Naive thymus-derived CD8-positive, alpha-beta T cell (primary cell): ENCODE measurements around the gene FER. TPM values are rescaled to one million over a fixed set of nuclear protein-coding genes. Genes with fewer than 3 reads are reported as not detected.
"Not testable (repeated sequence)": the region's sequence is repeated elsewhere in the genome, so short reads cannot be mapped to it uniquely, and the experiment has no call there.

Source experiments
- ATAC-seq, 2 donors: fragments of 150-1000 bp; cut with Tn5 transposase in 1 of 2; sonication (Bioruptor Pico), chemical (Tn5 transposase) in 1 of 2; 1 replicate in 1 of 2; 2 replicates in 1 of 2; pipeline ENCODE4 v1.10.0; 2021; ENCODE audit warnings: mild to moderate bottlenecking in 2 of 2, moderate library complexity in 2 of 2
- POLR2A ChIA-PET: fragments of 350-600 bp; sonication (Branson Sonifier 250); formaldehyde crosslinking; loops from one replicate; lab custom pipeline; 2021; ENCODE audit warnings: antibody characterized with exemption; lab: Charles Lee
- DNase-seq, 10 donors: peaks; one replicate each; pipeline versions ENCODE4 v3.0.0 to v3.0.0-alpha.2; 2020 to 2022
- H3K27ac Mint-ChIP-seq, 10 donors: one replicate each; pipeline ENCODE4 v1.8.0; 2020 to 2022; ENCODE audit warnings: mild to moderate bottlenecking in 10 of 10, mixed read lengths in 10 of 10, moderate library complexity in 4 of 10, inconsistent platforms in 1 of 10
- H3K27me3 Mint-ChIP-seq, 5 donors: one replicate each; pipeline ENCODE4 v1.8.0; 2021 to 2022; ENCODE audit warnings: mixed read lengths in 5 of 5
- H3K36me3 Mint-ChIP-seq, 3 donors: one replicate each; pipeline ENCODE4 v1.8.0; 2020 to 2022; ENCODE audit warnings: mixed read lengths in 3 of 3, mild to moderate bottlenecking in 2 of 3, inconsistent platforms in 1 of 3
- H3K4me1 Mint-ChIP-seq, 4 donors: one replicate each; pipeline ENCODE4 v1.8.0; 2021 to 2022; ENCODE audit warnings: mixed read lengths in 4 of 4
- H3K4me3 Mint-ChIP-seq, 10 donors: one replicate each; pipeline ENCODE4 v1.8.0; 2020 to 2022; ENCODE audit warnings: mild to moderate bottlenecking in 10 of 10, mixed read lengths in 10 of 10, moderate library complexity in 6 of 10, inconsistent platforms in 1 of 10
- H3K9me3 Mint-ChIP-seq, 9 donors: one replicate each; pipeline ENCODE4 v1.8.0; 2020 to 2022; ENCODE audit warnings: mixed read lengths in 9 of 9, mild to moderate bottlenecking in 3 of 9, inconsistent platforms in 1 of 9, moderate library complexity in 1 of 9
- polyA plus RNA-seq, 3 donors: library from polyadenylated mRNA; unstranded; fragments of 300-500 nt; fragmentation: Illumina TruSeq; gene quantifications; one replicate each; pipeline ENCODE4 v1.2.3, GENCODE V29; 2021
- total RNA-seq, 8 experiments: library from RNA in 2 of 8; stranded (reverse) in 2 of 8; gene quantifications; one replicate each; pipeline ENCODE4 v1.2.3 and lab custom pipeline; 2021 to 2026

Gene FER
- total and polyA plus RNA-seq, 5 experiments from 2014 or later: 8.8 to 15.0 (median 11.4) TPM

GRCh38 chr5:109041317-109041716, 293.6 kb downstream of the FER start:
- peaks cover 0 to 5% (median 3%) of the 10 kb centered on the region in 3 donors for H3K36me3 Mint-ChIP-seq
- ATAC-seq: no peak
- no peaks in the 10 kb centered on the region for H3K27me3 Mint-ChIP-seq
- H3K27ac Mint-ChIP-seq: no peak overlapping the region
- no peaks in the 10 kb centered on the region for H3K4me1 Mint-ChIP-seq
- no peaks in the 10 kb centered on the region for H3K9me3 Mint-ChIP-seq
- no peak overlapping the region for H3K4me3 Mint-ChIP-seq
- DNase-seq: no peak
- POLR2A ChIA-PET: no interaction called here

GRCh38 chr5:109045710-109046109, 298.0 kb downstream of the FER start:
- no peaks in the 10 kb centered on the region for H3K4me1 Mint-ChIP-seq
- POLR2A ChIA-PET: no interaction called here
- H3K36me3 Mint-ChIP-seq: peaks cover 0 to 18% (median 6%) of the 10 kb centered on the region in 3 donors
- H3K27me3 Mint-ChIP-seq: no peaks in the 10 kb centered on the region
- DNase-seq: no peak
- no peaks in the 10 kb centered on the region for H3K9me3 Mint-ChIP-seq
- H3K27ac Mint-ChIP-seq: no peak overlapping the region
- no peak overlapping the region for H3K4me3 Mint-ChIP-seq
- no peak for ATAC-seq

GRCh38 chr5:109049565-109049964, 301.9 kb downstream of the FER start:
- peaks cover 16 to 41% (median 21%) of the 10 kb centered on the region in 3 donors for H3K36me3 Mint-ChIP-seq
- no peaks in the 10 kb centered on the region for H3K4me1 Mint-ChIP-seq
- ATAC-seq: no peak
- POLR2A ChIA-PET: no interaction called here
- DNase-seq: no peak
- no peaks in the 10 kb centered on the region for H3K9me3 Mint-ChIP-seq
- no peaks in the 10 kb centered on the region for H3K27me3 Mint-ChIP-seq
- no peak overlapping the region for H3K27ac Mint-ChIP-seq
- H3K4me3 Mint-ChIP-seq: no peak overlapping the region

- H3K9me3 Mint-ChIP-seq, H3K4me1 Mint-ChIP-seq, ATAC-seq, DNase-seq, POLR2A ChIA-PET, H3K4me3 Mint-ChIP-seq, H3K27ac Mint-ChIP-seq, H3K27me3 Mint-ChIP-seq: not testable (repeated sequence)
- H3K36me3 Mint-ChIP-seq: peaks cover 16 to 40% (median 21%) of the 10 kb centered on the region in 3 donors
Measured at GRCh38 chr5:109050321-109050720, 302.6 kb downstream of the FER start.

GRCh38 chr5:109052216-109052615, 304.5 kb downstream of the FER start:
- H3K4me3 Mint-ChIP-seq, H3K27me3 Mint-ChIP-seq, H3K27ac Mint-ChIP-seq, DNase-seq, ATAC-seq, H3K4me1 Mint-ChIP-seq, H3K9me3 Mint-ChIP-seq, POLR2A ChIA-PET: not testable (repeated sequence)
- H3K36me3 Mint-ChIP-seq: peaks cover 15 to 40% (median 16%) of the 10 kb centered on the region in 3 donors

- DNase-seq: no peak
- no peak for ATAC-seq
- H3K4me3 Mint-ChIP-seq: no peak overlapping the region
- H3K27ac Mint-ChIP-seq: no peak overlapping the region
- peaks cover 16 to 41% (median 17%) of the 10 kb centered on the region in 3 donors for H3K36me3 Mint-ChIP-seq
- H3K9me3 Mint-ChIP-seq: peaks cover 0 to 3% (median 0%) of the 10 kb centered on the region in 9 donors
- no peaks in the 10 kb centered on the region for H3K4me1 Mint-ChIP-seq
- no peaks in the 10 kb centered on the region for H3K27me3 Mint-ChIP-seq
- POLR2A ChIA-PET: no interaction called here
Measured at GRCh38 chr5:109053995-109054417, 306.3 kb downstream of the FER start.

GRCh38 chr5:109060378-109061025, 312.8 kb downstream of the FER start:
- POLR2A ChIA-PET: no interaction called here
- Mint-ChIP-seq H3K36me3 (peaks cover 0 to 11% (median 5%) of the 10 kb centered on the region in 3 donors), H3K4me3 (no peak overlapping the region), H3K27me3 (no peaks in the 10 kb centered on the region), H3K27ac (no peak overlapping the region), H3K4me1 (no peaks in the 10 kb centered on the region), H3K9me3 (peaks cover 0 to 4% (median 0%) of the 10 kb centered on the region in 9 donors)
- DNase-seq: no peak
- no peak for ATAC-seq

GRCh38 chr5:109062664-109063063, 315.0 kb downstream of the FER start:
- no peak for ATAC-seq
- POLR2A ChIA-PET: no interaction called here

GRCh38 chr5:109063223-109063622, 315.5 kb downstream of the FER start:
- no peak for ATAC-seq
- POLR2A ChIA-PET: no interaction called here
- H3K27ac Mint-ChIP-seq: no peak overlapping the region

More at GRCh38 chr5:109062664-109063063, 315.0 kb downstream of the FER start:
- H3K27ac Mint-ChIP-seq: no peak overlapping the region
- H3K4me3 Mint-ChIP-seq: no peak overlapping the region
- H3K4me1 Mint-ChIP-seq: no peaks in the 10 kb centered on the region
- peaks cover 0 to 4% (median 0%) of the 10 kb centered on the region in 9 donors for H3K9me3 Mint-ChIP-seq
- peaks cover 0 to 9% (median 5%) of the 10 kb centered on the region in 3 donors for H3K36me3 Mint-ChIP-seq
- no peak for DNase-seq
- H3K27me3 Mint-ChIP-seq: no peaks in the 10 kb centered on the region

GRCh38 chr5:109076741-109077140, 329.0 kb downstream of the FER start:
- no peaks in the 10 kb centered on the region for H3K27me3 Mint-ChIP-seq
- no peaks in the 10 kb centered on the region for H3K4me1 Mint-ChIP-seq
- H3K9me3 Mint-ChIP-seq: no peaks in the 10 kb centered on the region
- POLR2A ChIA-PET: no interaction called here
- H3K36me3 Mint-ChIP-seq: peaks cover 0 to 4% (median 0%) of the 10 kb centered on the region in 3 donors
- DNase-seq (no peak), ATAC-seq (no peak)
- no peak overlapping the region for H3K27ac Mint-ChIP-seq
- no peak overlapping the region for H3K4me3 Mint-ChIP-seq

More at GRCh38 chr5:109063223-109063622, 315.5 kb downstream of the FER start:
- H3K4me1 Mint-ChIP-seq: no peaks in the 10 kb centered on the region
- no peaks in the 10 kb centered on the region for H3K27me3 Mint-ChIP-seq
- H3K36me3 Mint-ChIP-seq: peaks cover 0 to 11% (median 5%) of the 10 kb centered on the region in 3 donors
- no peak overlapping the region for H3K4me3 Mint-ChIP-seq
- no peak for DNase-seq
- H3K9me3 Mint-ChIP-seq: peaks cover 0 to 4% (median 0%) of the 10 kb centered on the region in 9 donors

- Mint-ChIP-seq H3K27ac (no peak overlapping the region), H3K4me1 (no peaks in the 10 kb centered on the region), H3K36me3 (no peaks in the 10 kb centered on the region), H3K9me3 (no peaks in the 10 kb centered on the region), H3K4me3 (no peak overlapping the region), H3K27me3 (no peaks in the 10 kb centered on the region)
- DNase-seq (no peak), ATAC-seq (no peak)
- POLR2A ChIA-PET: no interaction called here
Measured at GRCh38 chr5:109078448-109078847, 330.8 kb downstream of the FER start.

GRCh38 chr5:109080481-109080880, 332.8 kb downstream of the FER start:
- Mint-ChIP-seq H3K4me1 (no peaks in the 10 kb centered on the region), H3K4me3 (no peak overlapping the region), H3K36me3 (peaks cover 0 to 3% (median 0%) of the 10 kb centered on the region in 3 donors), H3K27ac (no peak overlapping the region), H3K9me3 (no peaks in the 10 kb centered on the region), H3K27me3 (no peaks in the 10 kb centered on the region)
- no peak for ATAC-seq
- POLR2A ChIA-PET: no interaction called here
- DNase-seq: no peak

- H3K36me3 Mint-ChIP-seq: peaks cover 0 to 4% (median 0%) of the 10 kb centered on the region in 3 donors
- H3K4me1 Mint-ChIP-seq: no peaks in the 10 kb centered on the region
- no peaks in the 10 kb centered on the region for H3K9me3 Mint-ChIP-seq
- POLR2A ChIA-PET: no interaction called here
- no peaks in the 10 kb centered on the region for H3K27me3 Mint-ChIP-seq
- ATAC-seq (no peak), DNase-seq (no peak)
- H3K27ac Mint-ChIP-seq: no peak overlapping the region
- no peak overlapping the region for H3K4me3 Mint-ChIP-seq
Measured at GRCh38 chr5:109080896-109081295, 333.2 kb downstream of the FER start.

- Mint-ChIP-seq H3K4me3 (no peak overlapping the region), H3K9me3 (no peaks in the 10 kb centered on the region), H3K27ac (no peak overlapping the region), H3K27me3 (no peaks in the 10 kb centered on the region), H3K36me3 (peaks cover 0 to 4% (median 3%) of the 10 kb centered on the region in 3 donors), H3K4me1 (no peaks in the 10 kb centered on the region)
- ATAC-seq (no peak), DNase-seq (no peak)
- POLR2A ChIA-PET: no interaction called here
Measured at GRCh38 chr5:109083937-109084336, 336.2 kb downstream of the FER start.
